GM19043 (cell line): ENCODE results near the gene LYRM1.
"Not testable (repeated sequence)": the region's sequence is repeated elsewhere in the genome, so short reads cannot be mapped to it uniquely, and the experiment has no call there.

ENCODE experiments used
- ATAC-seq: cut with Tn5 transposase; IDR thresholded peaks from one replicate; pipeline ENCODE4 v1.9.1; 2021; ENCODE audit warnings: low read depth; ENCODE audit not compliant: unreplicated experiment

LYRM1 gene

DNA sequence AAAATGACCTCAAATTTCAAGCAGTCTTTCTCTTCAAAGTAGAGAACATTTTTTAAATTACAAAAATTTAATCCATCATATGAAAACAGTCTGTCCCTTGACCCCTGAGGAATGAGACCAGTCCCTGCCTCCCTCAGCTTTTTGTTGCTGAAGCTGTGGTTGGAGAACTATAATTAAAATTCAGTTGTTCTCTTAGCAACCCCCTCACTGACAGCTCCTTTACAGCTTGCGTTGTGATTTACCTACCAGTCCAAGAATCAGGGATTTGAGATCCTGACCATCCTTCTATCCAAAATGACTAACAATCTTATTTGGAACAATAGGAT, 29.8 kb downstream of the LYRM1 start:
- no peak for ATAC-seq

- no peak for ATAC-seq
Observed at GRCh38 chr16:20931066-20931600, 30.6 kb downstream of the LYRM1 start.

DNA sequence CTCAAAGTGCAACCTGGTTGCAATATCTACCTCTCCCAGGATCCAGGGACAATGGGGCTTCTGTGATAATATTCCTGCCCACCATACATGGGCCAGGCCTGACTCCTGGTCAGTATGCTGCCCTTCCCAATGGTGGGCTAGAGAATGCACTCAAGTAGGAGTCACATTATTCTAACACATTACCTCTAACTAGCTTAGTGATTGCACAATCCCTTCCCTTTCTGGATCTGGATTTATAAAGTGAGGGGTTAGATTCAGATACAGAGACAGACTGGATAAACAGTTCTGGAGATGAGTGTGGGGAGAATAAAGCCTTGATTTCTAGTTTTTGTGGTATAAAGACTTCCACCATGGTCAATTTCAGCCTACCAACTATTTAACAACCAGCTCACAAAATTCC, 33.0 kb downstream of the LYRM1 start:
- ATAC-seq: no peak

GRCh38 chr16:20937736-20938135, 37.2 kb downstream of the LYRM1 start:
- ATAC-seq: no peak

GRCh38 chr16:20938426-20938825, 37.9 kb downstream of the LYRM1 start:
- no peak for ATAC-seq

- ATAC-seq: no peak
Observed at GRCh38 chr16:20939611-20940010, 39.0 kb downstream of the LYRM1 start.

GRCh38 chr16:20940871-20941635, 40.5 kb downstream of the LYRM1 start:
- no peak for ATAC-seq

GRCh38 chr16:20941636-20941926, 41.0 kb downstream of the LYRM1 start:
- no peak for ATAC-seq

GRCh38 chr16:20942256-20942655, 41.7 kb downstream of the LYRM1 start:
- no peak for ATAC-seq

DNA sequence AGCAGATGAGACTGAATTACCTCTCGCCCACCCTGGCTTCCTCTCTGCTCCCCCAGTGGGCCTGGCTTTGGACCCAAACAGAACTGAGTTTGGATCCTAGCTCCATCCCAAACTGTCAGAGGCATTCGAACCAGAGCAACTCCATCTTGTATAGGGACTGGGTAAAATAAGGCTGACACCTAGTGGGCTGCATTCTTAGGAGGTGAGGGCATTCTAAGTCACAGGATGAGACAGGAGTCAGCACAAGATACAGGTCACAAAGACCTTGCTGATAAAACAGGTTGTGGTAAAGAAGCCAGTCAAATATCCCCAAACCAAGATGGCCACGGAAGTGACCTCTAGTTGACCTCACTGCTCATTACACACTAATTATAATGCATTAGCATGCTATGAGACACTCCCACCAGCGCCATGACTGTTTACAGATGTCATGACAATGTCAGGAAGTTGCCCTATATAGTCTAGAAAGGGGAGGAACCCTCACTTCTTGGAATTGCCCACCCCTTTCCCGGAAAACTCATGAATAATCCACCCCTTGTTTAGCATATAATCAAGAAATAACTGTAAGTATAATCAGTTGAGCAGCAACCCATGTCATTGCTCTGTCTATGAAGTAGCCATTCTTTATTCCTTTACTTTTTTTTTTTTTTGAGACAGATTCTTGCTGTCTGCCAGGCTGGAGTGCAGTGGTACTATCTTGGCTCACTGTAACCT, 44.4 kb downstream of the LYRM1 start:
- no peak for ATAC-seq

DNA sequence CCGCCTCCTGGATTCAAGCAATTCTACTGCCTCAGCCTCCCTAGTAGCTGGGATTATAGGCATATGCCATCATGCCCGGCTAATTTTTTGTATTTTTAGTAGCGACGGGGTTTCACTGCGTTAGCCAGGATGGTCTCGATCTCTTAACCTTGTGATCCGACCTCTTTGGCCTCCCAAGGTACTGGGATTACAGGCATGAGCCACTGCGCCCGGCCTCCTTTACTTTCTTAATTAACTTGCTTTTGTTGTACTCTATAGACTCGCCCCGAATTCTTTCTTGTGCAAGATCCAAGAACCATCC, 45.0 kb downstream of the LYRM1 start:
- ATAC-seq: not testable (repeated sequence)

DNA sequence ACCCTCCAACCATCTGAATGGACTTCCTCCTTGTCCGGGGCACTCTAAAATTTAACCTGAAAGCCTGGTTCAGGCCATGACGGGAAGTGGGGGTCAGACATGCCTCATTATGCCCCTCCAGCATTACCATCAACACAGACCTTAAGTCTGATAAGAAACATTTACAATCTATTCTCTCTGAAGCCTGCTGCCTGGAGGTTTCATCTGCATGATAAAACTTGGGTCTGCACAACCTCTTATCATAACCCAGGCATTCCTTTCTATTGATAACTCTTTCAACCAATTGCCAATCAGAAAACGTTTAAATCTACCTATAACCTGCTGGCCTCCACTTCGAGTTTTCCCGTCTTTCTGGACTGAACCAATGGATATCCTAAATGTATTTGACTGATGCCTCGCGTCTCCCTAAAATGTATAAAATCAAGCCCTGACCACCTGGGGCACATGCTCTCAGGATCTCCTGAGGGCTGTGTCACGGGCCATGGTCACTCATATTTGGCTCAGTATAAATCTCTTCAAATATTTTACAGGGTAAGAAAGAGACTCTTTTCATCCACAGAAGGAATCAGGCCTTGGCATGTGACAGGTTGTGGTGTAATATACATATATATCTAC, 45.6 kb downstream of the LYRM1 start:
- ATAC-seq: no peak

- ATAC-seq: no peak
Observed at GRCh38 chr16:20948444-20948843, 47.9 kb downstream of the LYRM1 start.

DNA sequence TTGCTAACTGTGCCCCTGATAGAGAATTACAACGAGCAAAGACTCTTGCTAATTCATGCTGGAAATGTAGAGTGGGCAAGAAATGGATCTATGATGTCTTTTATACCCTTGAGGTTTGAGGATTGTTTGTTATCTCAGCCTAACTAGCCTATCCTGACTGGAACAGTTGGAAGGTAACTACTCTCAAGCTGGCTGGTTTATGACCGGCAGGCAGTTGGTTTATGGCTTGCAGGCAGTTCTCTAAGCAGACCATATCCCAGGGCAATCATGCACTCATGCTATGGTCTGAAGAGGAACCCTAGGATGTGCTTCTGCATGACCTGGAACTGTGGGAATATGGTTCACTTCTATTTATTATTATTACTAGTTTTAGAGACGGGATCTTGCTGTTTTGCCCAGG, 49.1 kb downstream of the LYRM1 start:
- no peak for ATAC-seq

- no peak for ATAC-seq
Observed at GRCh38 chr16:20950294-20950693, 49.7 kb downstream of the LYRM1 start.

GRCh38 chr16:20952139-20952920, 51.8 kb downstream of the LYRM1 start:
- no peak for ATAC-seq

DNA sequence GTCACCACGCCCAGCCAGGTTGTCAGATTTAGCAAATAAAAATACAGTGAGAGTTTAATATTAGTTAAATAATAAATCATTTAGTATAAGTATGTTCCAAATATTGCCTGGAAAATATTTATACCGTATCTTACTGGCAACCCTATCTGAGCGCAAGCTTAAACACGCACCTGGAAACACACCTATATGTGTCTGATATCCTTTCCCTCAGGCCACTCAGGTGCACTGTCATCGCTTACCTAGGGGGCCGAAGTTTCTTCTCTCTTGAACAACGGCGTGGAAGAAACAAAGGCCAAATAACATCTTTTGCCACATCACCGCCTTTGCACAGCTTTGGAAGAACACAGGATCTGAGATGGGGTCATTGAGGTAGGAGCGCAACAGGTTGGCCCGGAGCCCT, 54.0 kb downstream of the LYRM1 start:
- ATAC-seq: no peak

- ATAC-seq: no peak
Observed at GRCh38 chr16:20956319-20956718, 55.7 kb downstream of the LYRM1 start.

DNA sequence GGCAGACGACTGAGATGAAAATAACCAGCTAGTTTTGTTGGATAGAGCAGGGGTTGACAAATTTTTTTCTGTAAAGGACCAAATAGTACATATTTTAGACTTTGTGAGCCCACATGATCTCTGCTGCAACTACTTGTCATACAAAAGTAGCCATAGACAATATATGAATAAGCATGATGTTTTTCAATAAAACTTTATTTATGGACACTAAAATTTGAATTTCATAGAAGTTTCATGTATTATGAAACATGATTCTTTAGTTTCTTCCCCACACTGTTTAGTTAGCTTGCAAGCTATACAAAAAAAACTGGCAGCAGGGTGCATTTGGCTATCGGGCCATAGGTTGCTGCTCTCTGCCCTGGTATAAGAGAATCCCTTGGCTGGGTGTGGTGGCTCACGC, 56.6 kb downstream of the LYRM1 start:
- ATAC-seq: no peak

- no peak for ATAC-seq
Observed at GRCh38 chr16:20960899-20961298, 60.3 kb downstream of the LYRM1 start.

- ATAC-seq: no peak
Observed at GRCh38 chr16:20968765-20969164, 68.2 kb downstream of the LYRM1 start.
